HepG2 (cell line): ENCODE data around the gene TUT1. TPM values are rescaled to one million over a fixed set of nuclear protein-coding genes. Genes with fewer than 3 reads are reported as not detected.

Experiments used
- ATF4 ChIP-seq, 2 experiments: fragments of 450-650 bp in 1 of 2; sonication (generic) in 1 of 2; formaldehyde crosslinking; IDR thresholded peaks; 2 replicates each; pipeline versions ENCODE4 v1.5.0 to v1.8.0; 2020 to 2022; ENCODE audit warnings: mild to moderate bottlenecking in 1 of 2, missing genetic modification reagents in 1 of 2
- ATF6 ChIP-seq: sonication (generic); formaldehyde crosslinking; conservative IDR thresholded peaks from 2 replicates; pipeline ENCODE4 v1.4.0; 2020; ENCODE audit warnings: missing genetic modification reagents
- CENPX ChIP-seq: sonication (generic); formaldehyde crosslinking; IDR thresholded peaks from 2 replicates; pipeline ENCODE4 v1.9.0; 2021; ENCODE audit warnings: mild to moderate bottlenecking, missing genetic modification reagents, moderate library complexity
- GFI1 ChIP-seq: sonication (generic); formaldehyde crosslinking; IDR thresholded peaks from 2 replicates; pipeline ENCODE4 v1.5.0; 2020; ENCODE audit warnings: missing genetic modification reagents, mild to moderate bottlenecking, borderline replicate concordance
- GZF1 ChIP-seq: sonication (generic); formaldehyde crosslinking; IDR thresholded peaks from 2 replicates; pipeline ENCODE4 v1.5.1; 2020; ENCODE audit warnings: mild to moderate bottlenecking, missing genetic modification reagents
- HMGXB4 ChIP-seq, 2 experiments: sonication (generic) in 1 of 2; formaldehyde crosslinking in 1 of 2; IDR thresholded peaks; 2 replicates each; pipeline versions ENCODE4 v1.4.0 to v1.6.1; 2018 to 2020; ENCODE audit warnings: missing genetic modification reagents in 2 of 2, borderline replicate concordance in 1 of 2, low read depth in 1 of 2, mild to moderate bottlenecking in 1 of 2, missing biosample characterization in 1 of 2
- HOXA5 ChIP-seq: sonication (generic); formaldehyde crosslinking; IDR thresholded peaks from 2 replicates; pipeline ENCODE4 v1.4.0; 2020; ENCODE audit warnings: missing genetic modification reagents
- KLF6 ChIP-seq: IDR thresholded peaks from 2 replicates; pipeline ENCODE4 v1.8.0; 2016; ENCODE audit warnings: missing biosample characterization, missing genetic modification reagents
- MTA1 ChIP-seq: sonication (generic); formaldehyde crosslinking; IDR thresholded peaks from 2 replicates; pipeline ENCODE4 v1.4.0; 2020; ENCODE audit warnings: missing genetic modification reagents, mild to moderate bottlenecking, borderline replicate concordance
- MXD3 ChIP-seq: IDR thresholded peaks from 2 replicates; pipeline ENCODE4 v1.6.1; 2016; ENCODE audit warnings: mild to moderate bottlenecking, missing biosample characterization, missing genetic modification reagents
- PAXIP1 ChIP-seq: sonication (generic); formaldehyde crosslinking; conservative IDR thresholded peaks from 2 replicates; pipeline ENCODE4 v1.4.0; 2020; ENCODE audit warnings: mild to moderate bottlenecking, missing genetic modification reagents, moderate library complexity
- PCBP2 ChIP-seq: fragments of 200-400 bp; formaldehyde crosslinking; optimal IDR thresholded peaks from 2 replicates; pipeline ENCODE3; 2018; ENCODE audit warnings: low read length, low read depth; ENCODE audit not compliant: poor library complexity, severe bottlenecking
- SSRP1 ChIP-seq: IDR thresholded peaks from 2 replicates; pipeline ENCODE4 v1.6.1; 2016; ENCODE audit warnings: control low read depth
- ZNF281 ChIP-seq: sonication (generic); formaldehyde crosslinking; IDR thresholded peaks from 2 replicates; pipeline ENCODE4 v1.4.0; 2020; ENCODE audit warnings: missing genetic modification reagents, borderline replicate concordance
- ZNF34 ChIP-seq: sonication (generic); formaldehyde crosslinking; IDR thresholded peaks from 2 replicates; pipeline ENCODE4 v1.4.0; 2020; ENCODE audit warnings: mild to moderate bottlenecking, missing genetic modification reagents, borderline replicate concordance
- ZNF709 ChIP-seq: sonication (generic); formaldehyde crosslinking; IDR thresholded peaks from 2 replicates; pipeline ENCODE4 v1.5.0; 2020; ENCODE audit warnings: mild to moderate bottlenecking, missing genetic modification reagents
- polyA plus RNA-seq, 8 experiments: library from polyadenylated mRNA; depleted of rRNA in 3 of 8; stranded (reverse) in 7 of 8; unstranded in 1 of 8; fragments of >200 nt; fragmentation: Illumina TruSeq in 4 of 8; extraction: Trizol in 4 of 8; gene quantifications; 2 replicates each; pipeline versions ENCODE4 v1.2.1 to v1.2.3, GENCODE V29; 2011 to 2016; ENCODE audit warnings: low read depth in 4 of 8, missing spikeins in 1 of 8, mixed read lengths in 1 of 8; ENCODE audit not compliant: insufficient read depth in 1 of 8
- total RNA-seq, 5 experiments: library from RNA; depleted of rRNA; stranded (reverse); fragments of >200 nt; fragmentation: Illumina TruSeq; extraction: Trizol; gene quantifications; 2 replicates each; pipeline ENCODE4 v1.2.3, GENCODE V29; 2016; ENCODE audit warnings: low read depth in 1 of 5

Gene TUT1
- total and polyA plus RNA-seq, 2 of the 13 experiments (the other 11 are each of a cell fraction or from before 2014, with no cell fraction given): 9.7 to 14.3 TPM

- peak; percentile 26; the same call in 1 of the 2 replicates for TF ChIP-seq PAXIP1 (CRISPR knock-in tag)
- TF ChIP-seq ZNF709: no peak
- no peak for TF ChIP-seq ATF4 (CRISPR knock-in tag; IDR thresholded peaks at IDR 0.05)
- TF ChIP-seq ZNF281 (CRISPR knock-in tag): no peak
- TF ChIP-seq ZNF34 (CRISPR knock-in tag): no peak
- TF ChIP-seq MTA1 (CRISPR knock-in tag): no peak
- TF ChIP-seq ATF6 (CRISPR knock-in tag): no peak
- no peak for TF ChIP-seq PCBP2
- peak; percentile 70 to 76 for TF ChIP-seq HMGXB4 (CRISPR knock-in tag; IDR thresholded peaks at IDR 0.05; ENCODE audit: borderline replicate concordance in 1 of 2, low read depth in 1 of 2)
- TF ChIP-seq HOXA5 (CRISPR knock-in tag): no peak
- TF ChIP-seq GFI1 (CRISPR knock-in tag): no peak
- 0 out of 2 replicates have a peak, but pooled peaks have one; percentile 18 for TF ChIP-seq MXD3 (CRISPR knock-in tag)
- TF ChIP-seq GZF1 (CRISPR knock-in tag): no peak
- TF ChIP-seq CENPX (CRISPR knock-in tag): no peak
- 0 out of 2 replicates have a peak, but pooled peaks have one; percentile 79 for TF ChIP-seq SSRP1 (CRISPR knock-in tag)
- no peak for TF ChIP-seq KLF6 (CRISPR knock-in tag)
Observed at GRCh38 chr11:62542750-62543567, 48.4 kb downstream of the TUT1 start (continued).
